ENCODE measurements around the gene COL27A1. TPM values are rescaled to one million over a fixed set of nuclear protein-coding genes. Genes with fewer than 3 reads are reported as not detected.
A peak's percentile ranks its signal among the peaks of the same experiment; 100 is the strongest.

Gene COL27A1
- polyA plus RNA-seq, 1 donor (not counting 4 experiments of a cell fraction or from before 2014, with no cell fraction given) = 14.0 TPM

GRCh38 chr9:114272739-114273431 lies 117.5 kb downstream of the COL27A1 start:
- Histone ChIP-seq H3K4me2 (ENCODE audit: control insufficient read depth, extremely low read depth, insufficient read depth, low read depth, low read length) (peak overlapping the region; percentile 51), H3K79me2 (ENCODE audit: control insufficient read depth, insufficient read depth, low read length) (no peaks in the 10 kb centered on the region), H3K4me3 (ENCODE audit: control insufficient read depth in 2 of 3, extremely low read depth in 1 of 3, insufficient read depth in 2 of 3, low read depth in 1 of 3, low read length in 3 of 3) (no peak overlapping the region), H3K9me1 (ENCODE audit: control insufficient read depth, extremely low read depth, insufficient read depth, low read length) (no peaks in the 10 kb centered on the region), H3K36me3 (ENCODE audit: control insufficient read depth in 2 of 2, extremely low read depth in 1 of 2, insufficient read depth in 2 of 2, low read length in 2 of 2) (peaks cover 5 to 9% of the 10 kb centered on the region in 2 experiments), H3K27me3 (ENCODE audit: control insufficient read depth, extremely low read depth, insufficient read depth, low read length) (no peaks in the 10 kb centered on the region), H3K9ac (ENCODE audit: control insufficient read depth, extremely low read depth, insufficient read depth, low read length) (peak overlapping the region; percentile 50), H3K27ac (ENCODE audit: control insufficient read depth, insufficient read depth, low read length) (peak overlapping the region; percentile 68), H3K4me1 (ENCODE audit: control insufficient read depth, extremely low read depth, insufficient read depth, low read length) (peaks cover 51% of the 10 kb centered on the region), H3K9me3 (ENCODE audit: control insufficient read depth, low read depth, low read length) (no peaks in the 10 kb centered on the region), H4K20me1 (ENCODE audit: control insufficient read depth, extremely low read depth, insufficient read depth, low read length) (peaks cover 3% of the 10 kb centered on the region), H2AFZ (ENCODE audit: control insufficient read depth, low read length) (no peak overlapping the region)
- no peak for DNase-seq (ENCODE audit: low read depth, low spot score)
- dilution Hi-C loops (cut with MboI; ENCODE audit: extremely low pct_ligation_motif_present, low sequenced_read_pairs) = no loop called here
- peak; percentile 86 for FAIRE-seq
- TF ChIP-seq CTCF (optimal IDR thresholded peaks at IDR 0.05 in 1 of 3, IDR thresholded peaks at IDR 0.05 in 1 of 3, conservative IDR thresholded peaks at IDR 0.05 in 1 of 3; ENCODE audit: extremely low read depth in 1 of 3, insufficient read depth in 2 of 3, low read length in 3 of 3) (no peak), EZH2 (IDR thresholded peaks at IDR 0.05; ENCODE audit: low read length) (no peak)

GRCh38 chr9:114273461-114273881 lies 118.1 kb downstream of the COL27A1 start:
- Histone ChIP-seq H2AFZ (ENCODE audit: control insufficient read depth, low read length) (no peak overlapping the region), H3K4me1 (ENCODE audit: control insufficient read depth, extremely low read depth, insufficient read depth, low read length) (peaks cover 57% of the 10 kb centered on the region), H3K9me3 (ENCODE audit: control insufficient read depth, low read depth, low read length) (no peaks in the 10 kb centered on the region), H3K4me3 (ENCODE audit: control insufficient read depth in 2 of 3, extremely low read depth in 1 of 3, insufficient read depth in 2 of 3, low read depth in 1 of 3, low read length in 3 of 3) (peak overlapping the region in 1 of 3 experiments; percentile 11), H3K9ac (ENCODE audit: control insufficient read depth, extremely low read depth, insufficient read depth, low read length) (peak overlapping the region; percentile 50), H3K4me2 (ENCODE audit: control insufficient read depth, extremely low read depth, insufficient read depth, low read depth, low read length) (peak overlapping the region; percentile 51), H3K27ac (ENCODE audit: control insufficient read depth, insufficient read depth, low read length) (peak overlapping the region; percentile 68), H3K36me3 (ENCODE audit: control insufficient read depth in 2 of 2, extremely low read depth in 1 of 2, insufficient read depth in 2 of 2, low read length in 2 of 2) (peaks cover 5 to 8% of the 10 kb centered on the region in 2 experiments), H3K9me1 (ENCODE audit: control insufficient read depth, extremely low read depth, insufficient read depth, low read length) (no peaks in the 10 kb centered on the region), H3K27me3 (ENCODE audit: control insufficient read depth, extremely low read depth, insufficient read depth, low read length) (no peaks in the 10 kb centered on the region), H3K79me2 (ENCODE audit: control insufficient read depth, insufficient read depth, low read length) (peaks cover 2% of the 10 kb centered on the region), H4K20me1 (ENCODE audit: control insufficient read depth, extremely low read depth, insufficient read depth, low read length) (peaks cover 3% of the 10 kb centered on the region)
- dilution Hi-C loops (cut with MboI; ENCODE audit: extremely low pct_ligation_motif_present, low sequenced_read_pairs) = no loop called here
- TF ChIP-seq EZH2 (IDR thresholded peaks at IDR 0.05; ENCODE audit: low read length) (no peak), CTCF (optimal IDR thresholded peaks at IDR 0.05 in 1 of 3, IDR thresholded peaks at IDR 0.05 in 1 of 3, conservative IDR thresholded peaks at IDR 0.05 in 1 of 3; ENCODE audit: extremely low read depth in 1 of 3, insufficient read depth in 2 of 3, low read length in 3 of 3) (no peak)
- FAIRE-seq (peak; percentile 95), DNase-seq (ENCODE audit: low read depth, low spot score) (no peak)

Data from keratinocyte (primary cell).